Measurements from ENCODE around the gene TACSTD2. TPM values are rescaled to one million over a fixed set of nuclear protein-coding genes. Genes with fewer than 3 reads are reported as not detected.

Gene TACSTD2
- total RNA-seq, 1 donor from 2014 or later, result 124 TPM

DNA sequence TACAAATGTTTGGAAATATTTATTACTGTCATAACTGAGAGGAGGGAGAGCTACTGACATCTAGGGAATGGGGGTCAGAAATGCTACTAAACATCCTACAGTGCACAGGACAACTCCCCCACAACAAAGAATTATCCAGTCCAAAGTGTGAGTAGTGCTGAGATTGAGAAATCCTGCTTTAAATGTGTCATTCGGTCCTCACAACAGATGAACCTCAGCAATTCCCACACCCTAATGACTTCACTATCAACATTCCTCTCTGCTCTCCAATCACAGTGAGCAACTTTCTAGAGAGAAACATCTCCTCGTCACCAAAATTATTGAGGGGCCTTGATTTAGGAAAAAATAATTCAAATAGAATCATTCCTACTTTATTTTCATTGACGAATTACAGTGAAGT is 48.5 kb downstream of the TACSTD2 start:
- FAIRE-seq (no peak), DNase-seq (ENCODE audit: low read depth) (peak; percentile 88)
- no peaks in the 10 kb centered on the region for H3K36me3 ChIP-seq (ENCODE audit: control insufficient read depth, insufficient read depth, low read length)
- no peak overlapping the region for H3K4me3 ChIP-seq (ENCODE audit: low read depth, low read length)
- H3K27me3 ChIP-seq (ENCODE audit: control insufficient read depth, insufficient read depth, low read length), result no peaks in the 10 kb centered on the region
- no peak for TF ChIP-seq CTCF (IDR thresholded peaks at IDR 0.05; ENCODE audit: insufficient read depth, low read length, severe bottlenecking)

Other genes starting within 250 kb of the TACSTD2 start
- gene OMA1, start 30.5 kb downstream of the TACSTD2 start, total RNA-seq, result 21.6 and 25.0 TPM in 2 replicates
- gene MYSM1, start 122.8 kb upstream of the TACSTD2 start, total RNA-seq, result 9.2 and 13.8 TPM in 2 replicates
- 66.2 and 90.0 TPM in 2 replicates for gene JUN, start 206.8 kb upstream of the TACSTD2 start, total RNA-seq

All from bronchial epithelial cell (primary cell).